ENCODE results near the gene CCNQ. TPM values are rescaled to one million over a fixed set of nuclear protein-coding genes. Genes with fewer than 3 reads are reported as not detected.

The CCNQ gene
- polyA plus RNA-seq, 4 donors, result 17.6 to 20.7 (median 19.3) TPM

DNA sequence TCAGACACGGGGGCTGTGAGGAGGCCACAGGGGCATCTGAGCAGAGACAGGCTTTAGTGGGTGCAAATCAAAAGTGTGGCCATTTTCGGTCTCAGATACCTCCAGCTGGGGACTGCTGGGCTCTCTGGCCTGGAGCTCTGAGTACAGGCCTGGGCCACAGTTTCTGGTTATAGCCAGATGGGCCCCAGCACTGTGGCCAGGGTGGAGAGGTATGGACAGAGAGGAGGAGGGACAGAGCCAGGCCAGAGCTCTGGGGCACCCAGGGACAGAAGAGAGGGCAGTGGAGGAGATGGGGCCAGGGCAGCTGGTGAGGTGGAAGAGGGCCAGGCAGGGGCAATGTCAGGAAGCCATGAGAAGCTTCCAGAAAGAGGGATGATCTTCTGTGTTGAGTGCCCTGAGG, 20.1 kb downstream of the CCNQ start:
- no peak for DNase-seq (ENCODE audit: low read depth in 4 of 4, low spot score in 3 of 4)

DNA sequence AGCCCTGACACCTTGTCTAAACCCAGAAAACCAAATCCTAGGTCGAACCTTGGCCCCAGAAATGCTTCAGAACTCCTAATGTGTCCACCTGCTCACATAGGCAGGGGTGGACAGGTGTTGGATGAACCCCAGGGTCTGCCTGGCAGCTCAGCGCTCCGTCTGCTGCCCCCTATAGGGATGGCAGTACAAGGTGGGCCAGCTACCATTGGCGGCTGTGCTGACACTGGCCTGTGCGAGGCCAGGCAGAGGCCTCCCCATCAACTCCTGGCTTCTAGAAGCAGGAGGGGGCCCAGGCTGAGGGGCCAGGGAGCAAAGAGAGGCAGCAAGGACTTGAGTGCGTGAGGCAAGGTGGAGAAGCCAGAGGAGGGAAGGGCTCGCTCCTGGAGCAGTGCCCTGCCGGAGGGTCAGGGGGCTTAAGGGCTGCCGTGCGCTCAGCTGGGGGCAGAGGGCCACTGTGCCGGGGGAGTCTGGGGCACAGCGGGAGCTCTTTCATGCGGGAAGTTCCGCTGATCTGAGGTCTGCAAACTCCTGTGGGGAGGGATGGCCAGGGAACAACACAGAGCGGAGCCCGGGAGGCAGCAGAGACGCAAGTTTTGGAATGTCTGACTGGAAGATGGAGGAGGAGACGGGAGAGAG, 20.6 kb downstream of the CCNQ start:
- DNase-seq (ENCODE audit: low read depth in 4 of 4, low spot score in 3 of 4), result no peak

DNA sequence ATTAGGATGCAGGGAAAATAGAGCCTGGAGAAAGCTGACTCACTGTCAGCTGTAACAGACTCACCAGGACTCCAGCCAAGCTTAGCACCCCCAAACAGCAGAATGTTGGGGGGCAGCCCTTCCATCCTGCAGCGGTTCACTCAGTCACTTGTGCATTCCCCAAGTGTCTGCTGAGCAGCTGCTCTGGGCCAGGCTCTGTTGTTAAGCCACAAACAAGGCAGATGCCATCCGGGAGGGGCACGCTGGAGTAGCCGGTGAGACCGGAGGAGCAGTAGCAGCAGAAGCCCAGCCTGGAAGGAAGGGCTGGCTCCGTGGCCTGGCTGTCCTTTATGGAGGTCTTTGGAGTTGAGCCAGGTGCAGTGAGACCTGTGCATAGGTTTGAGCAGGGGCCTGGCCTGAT, 22.0 kb downstream of the CCNQ start:
- DNase-seq (ENCODE audit: low read depth in 4 of 4, low spot score in 3 of 4), result no peak

DNA sequence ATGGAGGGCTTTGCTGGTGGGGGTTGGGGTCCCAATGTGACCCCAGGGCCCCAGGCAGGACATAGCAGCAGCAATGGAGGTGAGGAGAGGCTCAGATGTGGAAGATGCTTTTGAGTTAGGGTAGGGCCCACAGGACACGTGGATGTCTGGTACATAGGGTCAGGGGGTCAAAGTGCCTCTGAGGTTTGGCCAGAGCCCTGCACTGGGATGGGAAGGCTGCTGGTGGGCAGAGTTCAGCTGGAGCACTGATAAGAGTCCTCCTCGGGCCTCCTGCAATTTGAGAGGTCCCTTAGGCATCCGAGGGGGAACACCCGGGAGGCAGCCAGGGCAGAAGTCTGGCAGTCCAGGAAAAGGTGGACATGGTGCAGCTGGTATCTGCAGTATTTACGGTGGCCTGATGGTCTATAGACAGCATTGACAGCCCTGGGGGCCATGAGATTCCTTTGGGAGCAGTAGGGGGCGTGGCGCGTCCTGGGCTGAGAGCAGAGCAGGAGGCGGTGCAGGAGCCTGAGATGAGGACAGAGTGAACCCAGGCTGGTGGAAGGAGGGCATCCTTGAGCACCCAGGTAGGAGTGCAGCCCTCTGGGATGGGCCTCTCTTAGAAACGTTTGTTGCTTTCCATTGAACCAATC, 22.6 kb downstream of the CCNQ start:
- DNase-seq (ENCODE audit: low read depth in 4 of 4, low spot score in 3 of 4), result no peak

DNA sequence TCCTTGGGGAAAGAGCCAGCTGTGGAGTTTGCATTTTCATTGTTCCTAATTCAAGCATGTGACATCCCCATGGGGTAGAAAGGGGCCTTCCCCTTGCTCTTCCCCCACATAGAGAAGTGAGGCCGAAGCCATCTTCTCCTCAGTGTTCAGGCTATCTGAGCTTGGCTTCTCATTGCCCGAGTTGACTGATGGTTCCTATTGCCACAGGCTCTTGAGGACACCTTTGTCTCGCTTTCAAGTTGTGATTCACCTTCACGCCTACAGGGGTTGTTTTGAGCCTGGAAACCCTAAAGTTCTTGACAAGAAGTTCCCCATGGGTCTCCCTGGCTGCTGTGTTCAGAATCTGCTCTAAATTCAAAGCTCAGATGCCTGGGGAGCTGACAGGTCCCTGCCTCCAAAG, 25.0 kb downstream of the CCNQ start:
- no peak for DNase-seq (ENCODE audit: low read depth in 4 of 4, low spot score in 3 of 4)

DNA sequence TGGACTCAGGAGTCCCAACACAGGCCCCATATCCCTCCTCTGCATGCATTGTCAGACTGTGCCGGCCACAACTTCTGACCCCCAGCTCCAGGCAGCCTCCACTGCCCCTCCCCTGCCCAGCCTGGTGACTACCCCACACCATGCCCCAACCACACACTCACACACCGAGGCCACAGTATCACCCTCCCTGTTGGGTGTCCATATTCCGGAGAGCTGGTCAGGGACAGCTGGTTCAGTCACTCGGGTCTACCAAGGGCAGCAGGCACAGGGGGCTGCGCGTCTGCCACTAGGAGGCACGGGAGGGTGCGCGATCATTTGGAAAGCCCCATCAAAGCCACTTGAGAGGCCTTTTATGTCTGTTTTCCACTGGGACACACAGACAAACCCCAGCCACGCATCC, 26.3 kb downstream of the CCNQ start:
- DNase-seq (ENCODE audit: low read depth in 4 of 4, low spot score in 3 of 4), result no peak

DNA sequence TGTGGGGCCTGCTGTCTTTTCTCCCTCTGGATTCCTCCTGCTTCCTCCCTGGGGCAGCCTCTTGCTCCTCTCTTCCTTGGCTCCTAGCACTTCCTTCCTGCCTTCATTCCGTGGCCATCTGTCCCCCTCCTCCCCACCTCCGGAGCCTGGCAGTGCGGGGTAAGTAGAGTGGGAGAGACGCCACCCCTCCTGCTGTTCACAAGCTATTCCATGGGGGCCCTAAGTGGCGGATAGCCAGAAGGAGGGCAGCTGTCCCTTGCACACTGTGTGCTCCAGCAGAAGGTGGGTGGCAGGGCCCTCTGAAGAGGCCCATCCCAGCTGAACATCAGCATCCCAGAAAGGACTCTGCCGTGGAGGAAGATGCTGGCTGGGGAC, 27.4 kb downstream of the CCNQ start:
- no peak for DNase-seq (ENCODE audit: low read depth in 4 of 4, low spot score in 3 of 4)

DNA sequence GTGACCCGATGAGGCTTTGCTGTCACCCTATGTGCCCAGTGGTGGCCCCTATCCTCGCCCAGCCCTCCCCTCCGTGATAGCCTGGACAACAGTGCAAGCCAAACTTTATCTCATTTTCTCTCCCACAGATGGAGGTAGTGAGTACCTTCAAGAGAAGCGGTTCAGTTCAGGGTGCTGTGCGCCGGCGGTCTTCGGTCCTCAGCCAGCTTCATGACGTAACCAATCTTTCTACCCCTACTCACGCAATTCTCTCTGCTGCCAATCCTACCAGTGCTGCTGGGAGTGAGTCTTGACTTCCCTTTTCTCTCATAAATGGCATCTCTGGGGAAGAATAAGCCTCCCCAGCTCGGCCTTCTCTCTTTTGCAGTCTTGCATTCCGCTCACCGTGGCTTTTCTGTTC, 29.5 kb downstream of the CCNQ start:
- DNase-seq (ENCODE audit: low read depth in 4 of 4, low spot score in 3 of 4), result no peak

DNA sequence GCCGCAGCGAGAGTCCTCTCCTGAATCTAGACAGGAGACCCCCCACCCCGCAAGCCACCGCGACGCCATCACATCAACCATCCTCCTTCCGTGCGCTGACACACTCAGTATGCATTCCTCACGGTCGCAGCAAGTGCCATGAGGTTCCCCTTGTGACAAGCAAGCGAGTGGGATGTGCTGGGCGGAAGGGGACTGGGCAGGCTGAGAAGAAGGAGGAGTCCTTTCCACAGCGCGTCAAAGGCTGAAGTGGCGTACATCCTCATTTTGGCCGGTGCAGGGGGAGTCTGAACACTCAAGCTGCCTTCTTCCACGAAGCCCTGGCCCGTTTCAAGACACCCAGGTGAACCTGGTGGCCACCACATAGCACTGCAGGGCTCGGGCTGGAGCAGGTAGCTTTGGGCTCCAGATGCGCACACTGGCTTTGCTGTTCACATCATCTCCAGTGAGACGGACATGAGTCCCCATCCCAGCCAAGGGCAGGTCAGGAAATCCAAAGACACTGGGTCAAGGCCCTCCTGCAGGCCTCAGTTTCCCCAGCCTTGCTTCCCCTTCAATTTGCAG, 30.4 kb downstream of the CCNQ start:
- no peak for DNase-seq (ENCODE audit: low read depth in 4 of 4, low spot score in 3 of 4)

DNA sequence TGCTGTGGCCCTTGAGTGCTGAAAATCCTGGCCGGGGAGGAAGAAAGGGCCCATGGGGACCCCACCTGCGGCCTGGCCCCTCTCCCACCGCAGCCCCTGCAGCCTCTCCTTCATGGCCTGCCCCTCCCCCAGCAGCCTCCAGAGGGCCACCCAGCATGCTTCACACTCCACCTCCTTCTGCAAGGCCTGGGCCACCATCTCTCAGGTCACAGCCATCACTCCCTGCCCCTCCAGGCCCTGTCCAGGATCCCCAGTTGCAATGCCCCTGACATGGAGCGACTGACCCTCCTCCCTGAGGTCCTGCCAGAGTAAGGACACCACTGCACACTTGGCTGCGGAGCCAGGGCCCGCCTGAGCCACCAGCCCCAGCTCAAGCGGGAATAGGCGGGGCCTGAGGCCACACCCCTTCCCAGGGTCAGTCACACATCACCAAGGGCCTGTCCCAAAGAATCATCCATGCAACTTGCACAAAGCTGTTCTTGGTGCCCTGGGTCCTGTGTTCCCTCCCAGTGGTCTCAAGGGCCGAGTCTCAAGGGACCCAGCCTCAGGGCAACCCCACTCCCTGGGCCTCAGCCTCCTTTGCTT, 32.9 kb downstream of the CCNQ start:
- no peak for DNase-seq (ENCODE audit: low read depth in 4 of 4, low spot score in 3 of 4)

DNA sequence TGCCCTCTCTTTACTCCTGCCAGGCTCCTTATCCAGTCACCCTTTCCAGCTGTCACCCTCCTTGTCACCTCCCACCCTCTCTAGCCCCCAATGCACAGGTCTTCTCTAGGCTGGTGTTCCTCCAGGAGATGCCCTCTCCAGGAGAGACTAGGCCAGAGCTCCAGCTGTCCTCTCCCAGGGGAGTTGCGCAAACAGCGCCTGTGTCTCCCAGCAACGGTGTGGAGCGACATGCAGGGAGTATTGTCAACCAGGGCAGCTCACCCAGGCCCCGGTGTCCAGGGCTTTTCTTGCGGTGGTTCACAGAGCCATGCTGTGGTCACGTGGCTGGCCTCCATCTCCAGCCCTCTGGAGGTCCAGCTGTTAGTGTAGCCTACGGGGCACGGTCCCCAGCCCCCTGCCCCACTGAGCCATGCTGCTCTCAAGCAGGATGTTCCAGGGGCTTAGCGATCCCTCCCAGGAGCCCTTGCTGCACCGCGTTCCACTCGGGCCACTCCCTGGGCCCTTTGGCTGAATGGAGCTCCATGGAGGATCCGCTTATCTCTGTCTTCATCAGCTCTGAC, 34.8 kb downstream of the CCNQ start:
- DNase-seq (ENCODE audit: low read depth in 4 of 4, low spot score in 3 of 4), result no peak

DNA sequence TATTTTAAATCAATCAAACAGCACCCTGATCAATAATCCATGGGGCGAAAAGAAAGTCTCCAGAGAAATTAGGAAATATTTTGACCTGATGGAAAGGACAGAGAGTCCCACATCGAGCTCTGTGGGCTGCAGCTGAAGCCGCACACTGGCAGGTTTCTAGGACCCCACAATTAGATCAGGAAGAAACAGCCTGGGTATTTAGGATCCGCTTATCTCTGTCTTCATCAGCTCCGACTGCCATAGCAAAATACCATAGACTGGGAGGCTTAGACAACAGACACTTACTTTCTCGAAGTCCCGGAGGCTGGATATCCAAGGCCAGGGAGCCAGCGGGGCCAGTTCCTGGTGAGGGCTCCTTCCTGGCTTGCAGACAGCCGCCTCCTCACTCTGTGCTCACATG, 36.4 kb downstream of the CCNQ start:
- no peak for DNase-seq (ENCODE audit: low read depth in 4 of 4, low spot score in 3 of 4)

DNA sequence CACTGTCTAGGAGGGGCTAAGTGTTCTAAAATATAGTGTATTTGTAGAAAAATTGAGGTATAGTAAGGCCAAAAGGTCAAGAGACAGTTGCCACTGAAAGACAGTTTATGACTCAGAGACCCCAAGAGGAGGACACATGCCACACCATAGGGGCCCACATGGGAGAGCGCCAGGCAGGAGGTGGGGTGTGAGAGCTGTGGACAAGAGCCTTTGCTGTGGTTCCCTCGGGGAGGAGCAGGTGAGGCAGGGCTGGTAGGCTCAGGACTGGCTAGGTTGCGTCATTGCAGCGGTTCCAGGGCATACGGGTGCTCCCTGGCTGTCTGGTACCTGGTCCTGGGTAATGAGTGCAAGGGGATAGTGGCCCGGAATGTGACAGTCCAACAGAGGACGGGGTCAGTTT, 37.6 kb downstream of the CCNQ start:
- no peak for DNase-seq (ENCODE audit: low read depth in 4 of 4, low spot score in 3 of 4)

DNA sequence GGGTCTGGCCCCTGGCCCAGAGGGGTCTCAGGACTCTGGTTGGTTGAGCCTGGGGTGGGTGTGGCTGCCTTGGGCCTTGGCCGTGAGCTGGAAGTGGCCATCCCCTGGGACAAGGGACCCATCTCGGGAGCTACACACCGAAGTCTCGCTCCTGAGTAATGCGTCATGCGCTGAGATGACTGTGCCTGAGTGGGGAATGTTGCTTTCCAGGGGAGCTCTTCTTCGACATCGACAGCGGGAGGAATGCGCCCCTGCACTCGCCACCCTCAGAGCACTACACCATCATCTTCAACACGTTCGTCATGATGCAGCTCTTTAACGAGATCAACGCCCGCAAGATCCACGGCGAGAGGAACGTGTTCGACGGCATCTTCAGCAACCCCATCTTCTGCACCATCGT, 38.5 kb downstream of the CCNQ start:
- DNase-seq (ENCODE audit: low read depth in 4 of 4, low spot score in 3 of 4), result no peak

DNA sequence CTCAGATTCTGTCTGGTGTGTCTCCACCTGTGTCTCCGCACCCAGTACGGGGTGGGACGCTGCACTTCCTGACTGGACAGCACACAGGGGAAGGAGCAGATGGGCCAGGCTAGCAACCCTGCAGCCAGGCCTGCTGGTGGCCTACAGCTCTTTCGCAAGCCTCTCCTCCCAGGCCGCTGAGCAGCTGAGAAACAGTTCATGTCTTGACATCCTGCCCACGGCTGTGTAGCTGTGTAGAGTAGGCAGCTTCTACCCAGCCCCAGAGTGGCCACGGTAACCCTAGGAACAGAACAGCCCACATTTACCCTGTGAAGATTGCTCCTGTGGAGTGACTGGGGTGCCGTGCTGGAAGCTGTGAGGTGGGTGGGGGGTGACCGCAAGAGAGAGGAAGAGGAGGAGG, 38.9 kb downstream of the CCNQ start:
- no peak for DNase-seq (ENCODE audit: low read depth in 4 of 4, low spot score in 3 of 4)

DNA sequence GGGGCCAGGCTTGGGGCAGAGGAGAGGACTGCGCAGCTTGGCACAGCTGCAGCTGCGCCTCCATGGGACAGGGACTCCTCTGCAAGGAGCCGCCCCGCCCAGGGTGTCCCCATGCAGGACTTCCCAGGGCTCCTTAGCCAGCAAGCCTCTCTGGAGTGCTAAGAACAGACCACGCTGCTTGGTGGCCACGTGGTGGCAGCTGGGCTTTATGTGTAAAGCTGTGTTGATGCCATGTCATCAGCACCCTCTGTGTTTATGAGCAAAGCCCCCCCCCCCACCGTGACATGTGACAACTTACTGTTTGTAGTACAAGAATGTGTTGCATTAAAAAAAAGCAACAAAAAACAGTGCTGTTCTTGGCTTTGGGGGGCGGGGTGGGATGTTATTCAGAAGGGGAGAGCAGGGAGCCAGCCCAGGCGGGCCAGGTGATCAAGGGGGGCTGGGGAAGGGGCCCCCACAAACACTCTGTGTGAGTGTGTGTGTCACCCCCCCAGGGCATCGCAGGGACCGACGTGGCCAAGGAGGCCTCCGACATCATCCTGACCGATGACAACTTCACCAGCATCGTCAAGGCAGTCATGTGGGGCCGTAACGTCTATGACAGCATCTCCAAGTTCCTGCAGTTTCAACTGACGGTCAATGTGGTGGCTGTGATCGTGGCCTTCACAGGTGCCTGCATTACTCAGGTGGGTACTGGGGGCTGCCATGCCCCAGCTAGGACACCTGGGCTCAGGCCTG, 41.2 kb downstream of the CCNQ start:
- no peak for DNase-seq (ENCODE audit: low read depth in 4 of 4, low spot score in 3 of 4)

DNA sequence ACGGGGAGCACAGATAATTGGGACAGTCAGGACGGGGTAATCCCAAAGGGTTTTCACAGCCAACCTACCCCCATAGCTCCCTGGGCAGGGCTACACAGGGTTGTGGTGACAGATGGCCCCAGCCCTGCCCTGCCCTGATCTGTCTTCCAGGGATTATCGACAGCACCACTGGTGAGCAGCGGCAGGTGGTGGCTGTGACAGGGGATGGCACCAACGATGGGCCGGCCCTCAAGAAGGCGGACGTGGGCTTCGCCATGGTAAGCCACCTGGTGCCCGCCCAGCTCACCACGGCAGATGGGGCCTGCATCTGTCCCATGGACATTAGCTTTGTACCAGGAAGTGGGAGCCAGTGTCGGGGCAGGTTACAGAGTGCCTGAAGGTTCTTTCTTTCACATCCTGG, 42.2 kb downstream of the CCNQ start:
- DNase-seq (ENCODE audit: low read depth in 4 of 4, low spot score in 3 of 4), result no peak

DNA sequence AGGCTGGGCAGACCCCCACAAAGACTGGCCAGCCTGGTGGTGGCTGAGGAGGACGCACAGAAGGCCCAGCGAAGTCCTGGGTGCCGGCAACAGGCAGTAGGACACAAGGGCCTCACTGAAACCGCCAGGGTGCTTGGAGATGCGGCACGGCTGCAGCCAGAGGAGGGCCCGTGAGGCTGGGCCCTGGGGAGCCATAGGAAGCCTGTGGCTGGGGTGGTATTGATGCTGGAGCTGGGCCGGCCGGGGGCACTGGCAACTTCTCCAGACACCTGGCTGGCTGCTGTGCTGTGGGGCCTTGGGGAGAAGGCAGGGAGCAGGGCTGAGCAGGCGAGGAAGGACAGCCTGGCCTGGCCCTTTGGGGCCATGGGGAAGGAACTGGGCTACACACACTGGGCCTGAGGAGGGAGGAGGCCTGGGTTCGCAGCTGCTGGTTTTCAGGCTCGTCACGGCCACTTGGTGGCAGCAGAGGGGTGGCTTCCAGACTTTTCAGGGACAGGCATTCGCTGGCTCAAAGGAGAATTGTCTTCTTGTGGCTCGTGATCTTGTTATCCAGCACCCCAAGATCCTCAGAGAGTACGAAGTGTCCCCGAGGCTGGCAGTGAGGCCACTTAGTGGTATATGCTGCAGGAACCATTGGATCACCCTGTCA, 44.3 kb downstream of the CCNQ start:
- peak in 2 of 4 donors; percentile 27 to 45 for DNase-seq (ENCODE audit: low read depth in 4 of 4, low spot score in 3 of 4)

DNA sequence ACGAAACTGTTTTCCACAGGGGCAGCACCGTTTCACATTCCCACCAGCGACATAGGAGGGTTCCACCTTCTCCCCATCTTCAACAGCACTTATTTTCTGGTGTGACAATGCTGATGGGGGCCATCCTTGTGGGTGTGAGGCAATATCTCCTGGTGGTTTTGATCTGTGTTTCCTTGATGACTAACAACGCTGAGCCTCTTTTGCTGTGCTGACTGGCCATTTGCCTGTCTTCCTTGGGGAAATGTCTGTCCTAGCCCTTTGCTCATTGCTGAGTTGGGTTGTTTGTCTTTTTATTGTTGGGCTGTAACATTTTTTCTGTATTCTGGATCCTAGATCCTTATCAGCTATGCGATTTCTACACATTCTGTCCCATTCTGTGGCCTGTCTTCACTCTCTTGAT, 47.8 kb downstream of the CCNQ start:
- no peak for DNase-seq (ENCODE audit: low read depth in 4 of 4, low spot score in 3 of 4)

DNA sequence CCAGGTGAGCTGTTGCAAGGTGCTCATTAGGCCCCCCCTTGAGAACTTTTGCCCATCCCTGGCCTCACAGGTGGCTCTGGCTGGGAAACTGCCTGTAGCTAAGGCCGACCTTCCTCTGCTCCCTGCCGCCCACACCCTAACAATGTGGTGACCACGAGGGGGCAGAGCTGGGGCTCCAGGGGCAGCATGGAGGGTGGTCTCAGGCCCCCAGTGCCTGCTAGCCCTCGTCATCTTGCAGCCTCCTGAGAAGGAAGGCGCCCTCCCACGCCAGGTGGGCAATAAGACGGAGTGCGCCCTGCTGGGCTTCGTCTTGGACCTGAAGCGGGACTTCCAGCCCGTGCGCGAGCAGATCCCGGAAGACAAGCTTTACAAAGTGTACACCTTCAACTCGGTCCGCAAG, 49.1 kb downstream of the CCNQ start:
- DNase-seq (ENCODE audit: low read depth in 4 of 4, low spot score in 3 of 4), result no peak

DNA sequence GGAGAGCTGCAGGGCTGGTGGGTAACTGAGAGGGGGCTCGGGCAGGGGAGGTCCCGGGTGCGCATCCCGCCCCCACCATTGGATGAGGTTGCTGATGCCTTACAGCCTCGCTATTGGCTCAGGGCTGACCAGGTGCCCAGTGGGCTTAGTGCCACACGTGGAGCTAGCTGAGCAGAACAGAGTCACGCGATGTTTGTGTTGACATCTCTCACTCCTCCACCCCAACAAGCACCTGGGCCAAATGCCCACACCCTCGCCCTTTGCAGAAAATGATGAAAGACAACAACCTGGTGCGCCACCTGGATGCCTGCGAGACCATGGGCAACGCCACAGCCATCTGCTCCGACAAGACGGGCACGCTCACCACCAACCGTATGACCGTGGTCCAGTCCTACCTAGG, 49.7 kb downstream of the CCNQ start:
- DNase-seq (ENCODE audit: low read depth in 4 of 4, low spot score in 3 of 4), result no peak
